Activated CD8-positive, alpha-beta memory T cell treated with anti-CD3 and anti-CD28 coated beads for 36 hours (primary cell): ENCODE data around the gene ATXN7L2. TPM values are rescaled to one million over a fixed set of nuclear protein-coding genes. Genes with fewer than 3 reads are reported as not detected.
"Not testable (repeated sequence)": the region's sequence is repeated elsewhere in the genome, so short reads cannot be mapped to it uniquely, and the experiment has no call there.

Experiments
- CTCF ChIA-PET: fragments of 350-600 bp; sonication (Branson Sonifier 250); formaldehyde crosslinking; loops from one replicate; lab custom pipeline; 2021; ENCODE audit warnings: antibody characterized with exemption; lab: Charles Lee
- POLR2A ChIA-PET: fragments of 350-600 bp; sonication (Branson Sonifier 250); formaldehyde crosslinking; loops from one replicate; lab custom pipeline; 2021; ENCODE audit warnings: antibody characterized with exemption; lab: Charles Lee
- total RNA-seq, 2 experiments: library from RNA; stranded (reverse); gene quantifications; one replicate each; pipeline ENCODE4 v1.2.3, GENCODE V29; 2021

Gene ATXN7L2
- total RNA-seq, 2 experiments from 2014 or later, result 16.5 to 16.8 TPM

- CTCF ChIA-PET, result no interaction called here
- POLR2A ChIA-PET, result no interaction called here
Observed at GRCh38 chr1:109472779-109473178, 10.9 kb upstream of the ATXN7L2 start.

DNA sequence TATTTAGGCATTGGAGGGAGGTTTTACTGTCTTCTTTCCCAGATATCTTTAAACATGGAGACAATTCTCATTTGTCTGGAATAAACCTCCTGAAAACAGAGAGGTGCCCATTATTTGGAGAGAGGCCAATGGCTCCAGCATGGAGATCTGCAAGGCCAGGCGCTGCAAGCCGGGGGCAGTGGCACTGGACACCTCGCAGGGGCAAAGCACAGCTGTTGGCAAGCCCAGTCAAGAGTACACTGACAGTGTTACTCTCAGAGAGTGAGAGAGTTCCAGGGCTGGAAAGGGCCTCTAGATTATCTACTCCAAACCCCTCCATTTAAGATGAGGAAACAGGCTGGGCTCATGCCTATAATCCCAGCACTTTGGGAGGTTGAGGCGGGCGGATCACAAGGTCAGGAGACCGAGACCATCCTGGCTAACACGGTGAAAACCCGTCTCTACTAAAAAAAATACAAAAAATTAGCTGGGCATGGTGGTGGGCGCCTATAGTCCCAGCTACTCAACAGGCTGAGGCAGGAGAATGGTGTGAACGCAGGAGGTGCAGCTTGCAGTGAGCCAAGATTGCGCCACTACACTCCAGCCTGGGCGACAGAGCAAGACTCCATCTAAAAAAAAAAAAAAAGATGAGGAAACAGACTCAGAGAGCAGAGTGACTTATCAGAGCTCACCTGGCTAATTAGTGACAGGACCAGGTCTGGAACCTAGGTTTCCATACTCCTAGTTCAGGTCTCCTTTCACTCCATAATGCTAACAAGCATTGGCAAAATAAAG is 10.2 kb upstream of the ATXN7L2 start:
- POLR2A ChIA-PET, result not testable (repeated sequence)
- CTCF ChIA-PET, result interaction anchor here (0.7 to 0.8 kb wide), 3 partner anchors 31 to 228 kb away, joined by 3 read pairs; no protein-coding TSS in a partner anchor

GRCh38 chr1:109474697-109475096 is 9.0 kb upstream of the ATXN7L2 start:
- ChIA-PET CTCF (no interaction called here), POLR2A (no interaction called here)

GRCh38 chr1:109475261-109475660 is 8.4 kb upstream of the ATXN7L2 start:
- ChIA-PET POLR2A (no interaction called here), CTCF (no interaction called here)

DNA sequence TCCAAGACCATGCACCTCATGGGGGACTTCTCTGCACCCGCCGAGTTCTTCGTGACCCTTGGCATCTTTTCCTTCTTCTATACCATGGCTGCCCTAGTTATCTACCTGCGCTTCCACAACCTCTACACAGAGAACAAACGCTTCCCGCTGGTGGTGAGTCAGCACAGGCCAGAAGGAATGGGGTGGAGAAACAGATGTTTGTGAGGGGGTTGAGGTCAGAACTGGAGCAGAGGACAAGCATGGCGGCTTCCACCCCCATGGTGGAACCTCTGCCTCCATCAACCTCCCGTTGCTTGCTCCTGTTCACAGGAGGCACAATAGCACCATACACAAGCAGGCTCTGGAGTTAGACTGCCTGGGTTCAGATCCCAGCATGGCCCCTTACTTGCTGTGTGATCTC is 6.9 kb upstream of the ATXN7L2 start:
- CTCF ChIA-PET, result no interaction called here
- POLR2A ChIA-PET, result no interaction called here

- CTCF ChIA-PET, result interaction anchor here (2.6 kb wide), 1 partner anchor 55 kb away, joined by 13 read pairs; no protein-coding TSS in a partner anchor
- POLR2A ChIA-PET, result no interaction called here
Observed at GRCh38 chr1:109477821-109478220, 5.9 kb upstream of the ATXN7L2 start.

DNA sequence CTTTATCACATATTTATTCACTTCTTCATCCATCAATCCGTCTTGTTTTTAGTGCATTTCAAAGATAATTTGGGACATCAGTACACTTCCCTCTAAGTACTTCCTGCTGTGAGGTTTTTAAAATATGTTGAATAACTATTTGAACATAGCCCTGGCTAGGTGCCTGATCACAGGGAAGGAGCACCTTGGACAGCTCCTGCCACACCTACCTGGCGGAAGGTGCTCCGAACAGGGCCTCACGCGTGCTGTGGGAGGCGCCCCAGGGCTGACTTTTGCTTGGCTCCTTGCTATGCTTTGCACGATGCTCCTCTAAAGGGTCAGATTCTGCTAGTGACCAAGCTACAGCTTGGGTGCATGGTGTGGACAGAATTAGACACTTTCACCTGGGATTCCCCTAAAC is 4.9 kb upstream of the ATXN7L2 start:
- ChIA-PET CTCF (interaction anchor here (0.6 to 2.6 kb wide), 3 partner anchors 11 to 54 kb away, joined by 3 to 13 read pairs (median 4); no protein-coding TSS in a partner anchor), POLR2A (interaction anchor here (0.7 to 0.8 kb wide), 2 partner anchors 10 to 53 kb away, joined by 3 read pairs; no protein-coding TSS in a partner anchor)

- CTCF ChIA-PET, result interaction anchor here (0.6 to 2.6 kb wide), 2 partner anchors 52 to 53 kb away, joined by 4 to 13 read pairs; no protein-coding TSS in a partner anchor
- POLR2A ChIA-PET, result interaction anchor here (0.7 to 0.8 kb wide), 2 partner anchors 10 to 54 kb away, joined by 3 read pairs; no protein-coding TSS in a partner anchor
Observed at GRCh38 chr1:109479311-109479710, 4.4 kb upstream of the ATXN7L2 start.

DNA sequence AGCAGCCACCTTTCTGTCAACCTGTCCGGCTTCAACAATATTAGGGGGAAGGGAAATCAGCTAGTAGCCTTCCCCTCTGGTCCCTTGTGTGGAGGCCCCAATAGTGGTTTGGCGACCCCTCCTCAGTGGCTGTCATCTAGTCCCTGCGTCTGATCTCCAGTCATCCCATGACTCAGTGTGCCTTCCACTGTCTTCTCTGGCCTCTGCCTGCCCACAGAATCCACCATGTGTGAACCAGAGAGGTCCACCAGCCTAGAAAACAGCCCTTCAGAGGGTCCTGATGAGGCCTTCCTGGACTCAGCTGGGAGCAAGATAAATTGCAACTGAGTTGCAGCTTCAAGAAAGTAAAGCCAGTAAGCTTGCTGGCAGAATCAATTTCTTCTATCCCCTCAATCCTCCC is 3.8 kb upstream of the ATXN7L2 start:
- CTCF ChIA-PET, result interaction anchor here (2.6 kb wide), 1 partner anchor 52 kb away, joined by 13 read pairs; no protein-coding TSS in a partner anchor
- POLR2A ChIA-PET, result no interaction called here

DNA sequence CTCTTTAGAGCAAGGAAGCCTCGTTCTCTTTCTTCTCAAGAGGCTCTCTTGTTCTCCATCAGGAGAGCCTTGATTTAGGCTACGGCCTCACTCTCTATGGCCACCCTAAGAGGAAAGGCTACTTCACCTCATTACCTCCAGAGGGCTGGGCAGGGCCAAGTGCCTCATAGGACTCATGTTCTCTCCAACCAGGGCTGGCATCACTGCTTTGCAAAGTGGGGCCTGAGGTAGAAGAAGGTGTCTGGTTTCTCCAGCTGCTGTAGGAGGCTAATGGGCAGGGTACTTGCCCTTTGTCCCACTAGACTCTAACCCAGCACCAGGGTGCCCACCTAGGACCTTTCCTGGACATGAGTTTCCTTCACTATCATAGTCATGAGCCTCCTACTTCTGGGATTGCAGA is 2.1 kb upstream of the ATXN7L2 start:
- ChIA-PET POLR2A (no interaction called here), CTCF (no interaction called here)

DNA sequence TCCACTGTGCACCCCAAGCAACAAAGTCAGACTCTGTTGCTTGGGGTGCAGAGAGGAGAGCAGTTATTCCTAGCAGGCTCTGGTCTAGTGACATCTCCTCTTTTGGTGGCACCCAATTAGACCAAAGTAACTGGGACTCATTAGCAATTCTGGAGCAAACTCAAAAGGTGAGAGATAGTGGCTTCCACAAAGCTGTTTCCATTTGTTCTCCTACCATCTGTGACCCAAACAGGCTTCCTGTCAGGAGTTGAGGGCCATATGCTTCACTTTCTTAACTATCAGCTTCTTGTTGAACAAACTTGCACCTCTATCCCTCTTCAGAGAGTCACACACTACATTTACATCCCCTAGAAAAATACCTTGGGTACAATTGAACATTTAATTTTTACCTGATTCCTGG is 1.5 kb upstream of the ATXN7L2 start:
- POLR2A ChIA-PET, result no interaction called here

DNA sequence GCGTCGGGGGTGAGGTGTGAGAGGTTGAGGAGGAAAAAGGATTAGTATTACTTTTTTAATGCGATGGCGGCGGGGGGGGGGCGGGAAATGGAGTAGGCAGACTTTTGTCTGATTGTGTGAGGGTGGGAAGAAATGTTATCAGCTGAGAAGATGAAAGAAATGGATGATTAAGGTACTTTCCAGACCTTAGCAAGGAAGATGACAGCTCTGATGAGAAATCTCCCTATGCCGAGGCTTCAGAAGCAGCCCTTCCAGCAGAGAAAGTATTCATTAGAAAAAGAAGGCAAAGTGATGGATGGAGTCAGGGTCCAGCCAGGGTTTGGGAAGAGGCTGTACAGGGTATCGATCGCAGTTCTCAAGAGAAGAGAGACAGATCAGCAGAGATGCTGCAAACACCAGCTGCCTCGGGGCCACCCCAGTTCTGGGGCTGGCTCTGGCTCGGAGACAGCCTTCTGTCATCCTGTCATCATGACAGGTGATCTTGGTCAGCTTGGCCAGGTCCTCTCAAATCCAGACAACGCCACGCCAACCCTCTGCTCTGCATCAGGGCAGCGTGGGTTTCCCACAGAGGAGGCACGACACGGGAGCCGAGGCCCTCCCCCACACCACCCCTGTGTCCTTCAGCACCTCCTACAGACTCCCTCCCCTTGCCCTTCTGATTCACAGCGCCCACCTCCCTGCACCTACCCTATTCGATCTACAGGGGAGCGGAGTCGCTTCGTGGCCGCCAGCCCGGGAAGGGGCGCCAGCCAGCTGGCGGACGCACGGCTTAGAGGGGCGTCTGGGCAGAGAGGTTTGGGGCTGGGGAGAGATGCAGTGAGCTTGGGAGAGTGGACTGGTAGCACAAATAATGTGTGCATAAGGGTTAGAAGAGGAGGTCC is 674 bp upstream of the ATXN7L2 start:
- CTCF ChIA-PET, result interaction anchor here (0.6 to 38.8 kb wide), 9 partner anchors 11 to 269 kb away, joined by 3 to 743 read pairs (median 3); partner anchors contain the start of genes CYB561D1 and SARS1

More for the DNA sequence above, 1.5 kb upstream of the ATXN7L2 start:
- CTCF ChIA-PET, result interaction anchor here (0.7 to 38.8 kb wide), 4 partner anchors 11 to 64 kb away, joined by 3 to 743 read pairs (median 8); partner anchors contain the start of gene CYB561D1

DNA sequence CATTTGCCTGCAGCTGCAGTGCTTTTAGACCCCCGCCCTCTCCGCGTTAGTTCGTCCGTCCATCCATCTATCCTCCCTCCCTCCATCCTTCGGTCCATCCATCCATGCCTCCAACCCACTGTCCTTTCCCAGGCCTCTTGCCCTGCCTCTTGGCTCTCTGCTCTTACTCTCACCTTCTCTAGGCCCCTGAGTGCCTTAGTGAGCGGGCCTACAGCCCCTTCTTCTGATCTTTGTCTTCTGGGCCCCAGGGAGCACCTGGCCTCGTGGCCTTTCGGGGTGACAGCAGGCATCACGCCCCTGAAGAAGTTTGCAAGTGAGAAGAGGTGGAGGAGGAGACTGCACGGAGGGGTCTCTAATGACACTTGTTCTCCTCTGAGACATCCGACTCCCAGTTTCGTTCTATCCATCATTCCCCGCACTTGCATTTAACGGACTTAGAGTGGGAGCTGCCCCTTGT is 842 bp downstream of the ATXN7L2 start:
- POLR2A ChIA-PET, result interaction anchor here (1.0 to 1.7 kb wide), 5 partner anchors 8 to 384 kb away, joined by 3 to 11 read pairs (median 4); no protein-coding TSS in a partner anchor

More for the DNA sequence above, 674 bp upstream of the ATXN7L2 start:
- POLR2A ChIA-PET, result interaction anchor here (0.7 to 1.7 kb wide), 8 partner anchors 10 to 383 kb away, joined by 3 to 11 read pairs (median 4); partner anchors contain the start of genes AMPD2 and GNAT2

DNA sequence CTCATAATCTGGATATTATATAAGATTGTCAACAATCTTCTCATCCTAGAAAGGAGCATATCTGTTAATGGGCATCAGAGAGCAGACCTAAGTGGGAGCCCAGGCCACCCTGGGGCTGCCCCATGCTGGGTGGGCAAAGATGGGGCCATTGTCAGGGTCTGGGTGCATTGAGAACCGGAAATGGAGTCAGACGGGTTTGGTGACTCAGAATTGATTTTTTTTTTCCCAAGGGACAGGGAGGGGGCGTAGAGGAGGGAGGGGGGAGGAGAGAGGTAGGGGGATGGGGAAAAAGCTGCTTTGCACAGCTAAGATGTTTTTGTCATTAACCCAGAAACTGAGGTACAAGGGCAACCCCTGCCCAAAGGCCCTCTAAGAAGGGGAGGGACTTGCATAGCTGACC is 1.3 kb downstream of the ATXN7L2 start:
- ChIA-PET CTCF (interaction anchor here (0.7 to 38.8 kb wide), 4 partner anchors 13 to 385 kb away, joined by 3 to 743 read pairs (median 6); no protein-coding TSS in a partner anchor), POLR2A (interaction anchor here (1.1 to 1.7 kb wide), 2 partner anchors 60 to 63 kb away, joined by 3 to 7 read pairs; partner anchors contain the start of gene GNAI3)

More for the DNA sequence above, 842 bp downstream of the ATXN7L2 start:
- CTCF ChIA-PET, result interaction anchor here (0.7 to 38.8 kb wide), 5 partner anchors 9 to 385 kb away, joined by 3 to 743 read pairs (median 7); partner anchors contain the start of genes CYB561D1 and SARS1

DNA sequence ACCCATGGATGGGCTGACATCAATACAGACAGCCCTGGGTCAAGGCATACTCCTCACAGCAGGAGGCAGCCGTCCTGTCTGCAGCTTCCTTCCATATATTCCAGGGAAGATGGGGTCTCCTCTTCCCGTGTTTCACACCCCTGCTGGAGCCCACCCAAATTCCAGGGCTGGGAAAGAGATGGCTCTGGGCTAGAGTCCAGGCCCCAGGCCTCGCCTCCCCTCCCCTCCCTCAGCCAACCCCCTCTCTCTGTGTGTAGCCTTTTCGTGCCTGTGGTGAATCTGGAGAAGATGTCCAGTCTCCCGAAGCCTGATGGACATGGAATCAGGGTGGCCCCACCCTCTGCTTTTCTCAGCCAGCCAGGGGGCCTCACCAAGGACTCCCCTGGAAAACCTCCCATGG is 3.6 kb downstream of the ATXN7L2 start:
- POLR2A ChIA-PET, result no interaction called here
- CTCF ChIA-PET, result interaction anchor here (0.7 to 38.8 kb wide), 3 partner anchors 11 to 42 kb away, joined by 3 to 743 read pairs (median 7); no protein-coding TSS in a partner anchor

GRCh38 chr1:109488201-109488600 is 4.5 kb downstream of the ATXN7L2 start:
- ChIA-PET CTCF (interaction anchor here (38.8 kb wide), 1 partner anchor 41 kb away, joined by 743 read pairs; no protein-coding TSS in a partner anchor), POLR2A (no interaction called here)

- CTCF ChIA-PET, result interaction anchor here (8.0 to 38.8 kb wide), 2 partner anchors 17 to 40 kb away, joined by 118 to 743 read pairs; partner anchors contain the start of gene AMIGO1
- POLR2A ChIA-PET, result no interaction called here
Observed at GRCh38 chr1:109488696-109489095, 5.0 kb downstream of the ATXN7L2 start.
